GM23248 (cell line): Measurements from ENCODE around the gene ARL14. TPM values are rescaled to one million over a fixed set of nuclear protein-coding genes. Genes with fewer than 3 reads are reported as not detected.
A peak's percentile ranks its signal among the peaks of the same experiment; 100 is the strongest.

Source experiments
- DNase-seq: peaks from one replicate; pipeline ENCODE4 v3.0.0-alpha.2; 2015
- H2AFZ ChIP-seq: fragments of 200-600 bp; sonication (generic); 2 replicates; pipeline ENCODE4 v1.6.1; 2016; ENCODE audit warnings: antibody characterized with exemption
- H3F3A ChIP-seq: fragments of 200-600 bp; sonication (generic); 2 replicates; pipeline ENCODE4 v1.6.1; 2016; ENCODE audit warnings: mild to moderate bottlenecking, antibody characterized with exemption, mixed run types; ENCODE audit not compliant: insufficient read depth
- H3K27ac ChIP-seq: fragments of 200-600 bp; sonication (generic); 2 replicates; pipeline ENCODE4 v1.5.1; 2016; ENCODE audit warnings: mild to moderate bottlenecking
- H3K27me3 ChIP-seq: fragments of 200-600 bp; sonication (generic); replicated peaks from 2 replicates; pipeline ENCODE4 v1.6.1; 2016; ENCODE audit warnings: mild to moderate bottlenecking; ENCODE audit not compliant: insufficient read depth
- H3K36me3 ChIP-seq: fragments of 200-600 bp; sonication (generic); 2 replicates; pipeline ENCODE4 v1.6.1; 2016; ENCODE audit warnings: low read depth, mild to moderate bottlenecking
- H3K4me1 ChIP-seq: fragments of 200-600 bp; sonication (generic); 2 replicates; pipeline ENCODE4 v1.6.1; 2016; ENCODE audit warnings: mild to moderate bottlenecking; ENCODE audit not compliant: insufficient read depth
- H3K4me2 ChIP-seq: fragments of 200-600 bp; sonication (generic); one replicate; pipeline ENCODE4 v1.6.1; 2016; ENCODE audit warnings: mild to moderate bottlenecking; ENCODE audit not compliant: unreplicated experiment
- H3K4me3 ChIP-seq: fragments of 200-600 bp; sonication (generic); 2 replicates; pipeline ENCODE4 v1.5.1; 2016; ENCODE audit warnings: mild to moderate bottlenecking
- H3K79me2 ChIP-seq: fragments of 200-600 bp; sonication (generic); 2 replicates; pipeline ENCODE4 v1.6.1; 2016; ENCODE audit warnings: mild to moderate bottlenecking; ENCODE audit not compliant: insufficient read depth
- H3K9ac ChIP-seq: fragments of 200-600 bp; sonication (generic); 2 replicates; pipeline ENCODE4 v1.6.1; 2016; ENCODE audit warnings: mild to moderate bottlenecking
- H3K9me2 ChIP-seq: fragments of 200-600 bp; sonication (generic); 2 replicates; pipeline ENCODE4 v1.6.1; 2016; ENCODE audit warnings: mixed run types, mild to moderate bottlenecking, moderate library complexity; ENCODE audit not compliant: insufficient read depth
- H3K9me3 ChIP-seq: fragments of 200-600 bp; sonication (generic); one replicate; pipeline ENCODE4 v1.6.1; 2017; ENCODE audit warnings: low read depth
- H4K20me1 ChIP-seq: fragments of 200-600 bp; sonication (generic); 2 replicates; pipeline ENCODE4 v1.6.0; 2016; ENCODE audit not compliant: insufficient read depth
- EZH2 ChIP-seq: fragments of 200-600 bp; sonication (generic); IDR thresholded peaks from 2 replicates; pipeline ENCODE4 v1.6.1; 2018; ENCODE audit warnings: antibody characterized with exemption, mild to moderate bottlenecking; ENCODE audit not compliant: insufficient read depth, poor library complexity, severe bottlenecking
- EZH2phosphoT487 ChIP-seq: fragments of 200-600 bp; sonication (generic); IDR thresholded peaks from 2 replicates; pipeline ENCODE4 v1.6.1; 2018; ENCODE audit warnings: antibody characterized with exemption, moderate library complexity, mild to moderate bottlenecking, low read depth; ENCODE audit not compliant: insufficient read depth
- WGBS, 2 experiments: methylation state at CpG; one replicate each; pipeline ENCODE4 v1.1.6; 2015 to 2017; ENCODE audit warnings: low lambda C conversion rate in 2 of 2, low coverage in 1 of 2; ENCODE audit errors: missing lambda C conversion rate in 2 of 2; 5-methylcytosine and 5-hydroxymethylcytosine counted together
- in situ Hi-C: fragments of 300-500 bp; cut with MboI; formaldehyde crosslinking; loops from 2 replicates; pipeline ENCODE4 v1.15.0; 2020
- polyA plus RNA-seq: library from polyadenylated mRNA; unstranded; fragments of >200 nt; fragmentation: Nextera tagmentation; extraction: Ambion mirVana; gene quantifications from 2 replicates; pipeline ENCODE4 v1.2.1, GENCODE V29; 2016
- total RNA-seq: library from RNA; depleted of rRNA; stranded (reverse); fragments of >200 nt; shearing (Covaris generic); gene quantifications from 2 replicates; pipeline ENCODE4 v1.2.3, GENCODE V29; 2014

ARL14 gene
- total and polyA plus RNA-seq, 2 experiments from 2014 or later: not detected

GRCh38 chr3:160671995-160672394, 5.0 kb upstream of the ARL14 start:
- H3K9me2 ChIP-seq: no peaks in the 10 kb centered on the region
- H3K36me3 ChIP-seq: no peaks in the 10 kb centered on the region
- no peak overlapping the region for H3K4me2 ChIP-seq
- no peaks in the 10 kb centered on the region for H3K79me2 ChIP-seq
- WGBS, 2 experiments: 65 to 68% methylated on average over 2 of the region's 2 CpGs
- no peak overlapping the region for H3K4me3 ChIP-seq
- in situ Hi-C loops: no loop called here
- no peak overlapping the region for H3K27ac ChIP-seq
- H3K4me1 ChIP-seq: peaks cover 12% of the 10 kb centered on the region
- peaks cover 9% of the 10 kb centered on the region for H3F3A ChIP-seq
- no peak overlapping the region for H3K9ac ChIP-seq
- no peak for TF ChIP-seq EZH2phosphoT487
- no peak for TF ChIP-seq EZH2
- H3K27me3 ChIP-seq: no peaks in the 10 kb centered on the region
- no peaks in the 10 kb centered on the region for H4K20me1 ChIP-seq
- no peaks in the 10 kb centered on the region for H3K9me3 ChIP-seq
- no peak for DNase-seq
- no peak overlapping the region for H2AFZ ChIP-seq

GRCh38 chr3:160673188-160673587, 3.8 kb upstream of the ARL14 start:
- Histone ChIP-seq H3K9me3 (no peaks in the 10 kb centered on the region), H3K27me3 (no peaks in the 10 kb centered on the region), H3K36me3 (no peaks in the 10 kb centered on the region), H2AFZ (no peak overlapping the region), H3K4me2 (no peak overlapping the region), H3K9me2 (no peaks in the 10 kb centered on the region), H4K20me1 (no peaks in the 10 kb centered on the region), H3K27ac (no peak overlapping the region), H3K9ac (no peak overlapping the region), H3K79me2 (no peaks in the 10 kb centered on the region), H3F3A (peaks cover under 1% of the 10 kb centered on the region; the same call in 1 of the 2 replicates), H3K4me3 (no peak overlapping the region), H3K4me1 (peaks cover 13% of the 10 kb centered on the region)
- in situ Hi-C loops: no loop called here
- 100% methylated on average over 1 of the region's 1 CpG for WGBS, 2 experiments
- no peak for DNase-seq
- TF ChIP-seq EZH2 (no peak), EZH2phosphoT487 (no peak)

GRCh38 chr3:160675566-160676124, 1.3 kb upstream of the ARL14 start:
- TF ChIP-seq EZH2phosphoT487 (no peak), EZH2 (no peak)
- Histone ChIP-seq H3K4me2 (no peak overlapping the region), H3K4me1 (peaks cover 13% of the 10 kb centered on the region), H3K27me3 (no peaks in the 10 kb centered on the region), H3K9me2 (no peaks in the 10 kb centered on the region), H3K9ac (no peak overlapping the region), H3K27ac (no peak overlapping the region), H3K9me3 (no peaks in the 10 kb centered on the region), H3K36me3 (no peaks in the 10 kb centered on the region), H2AFZ (no peak overlapping the region), H3F3A (no peaks in the 10 kb centered on the region), H4K20me1 (no peaks in the 10 kb centered on the region), H3K4me3 (no peak overlapping the region), H3K79me2 (no peaks in the 10 kb centered on the region)
- no peak for DNase-seq
- in situ Hi-C loops: no loop called here

GRCh38 chr3:160677459-160677881, 510 bp downstream of the ARL14 start:
- Histone ChIP-seq H3K27ac (0 out of 2 replicates have a peak overlapping the region, but pooled peaks have one; percentile 2), H3K36me3 (no peaks in the 10 kb centered on the region), H3K9ac (no peak overlapping the region), H3F3A (no peaks in the 10 kb centered on the region), H3K4me3 (no peak overlapping the region), H3K9me2 (no peaks in the 10 kb centered on the region), H3K9me3 (no peaks in the 10 kb centered on the region), H3K79me2 (no peaks in the 10 kb centered on the region), H4K20me1 (no peaks in the 10 kb centered on the region), H2AFZ (peak overlapping the region; percentile 50), H3K4me1 (peaks cover 13% of the 10 kb centered on the region), H3K4me2 (peak overlapping the region; percentile 59), H3K27me3 (no peaks in the 10 kb centered on the region)
- WGBS, 2 experiments: 29 to 30% methylated on average over 4 of the region's 4 CpGs
- no peak for TF ChIP-seq EZH2
- TF ChIP-seq EZH2phosphoT487: no peak
- in situ Hi-C loops: no loop called here
- peak; percentile 49 for DNase-seq
